H1 (cell line): ENCODE measurements around the gene RHOB. TPM values are rescaled to one million over a fixed set of nuclear protein-coding genes. Genes with fewer than 3 reads are reported as not detected.

Experiments used
- CHD2 ChIP-seq: IDR thresholded peaks from 2 replicates; pipeline ENCODE4 v1.6.1; 2012; ENCODE audit warnings: low read length, improper control_type of control experiment
- CREB1 ChIP-seq: IDR thresholded peaks from 2 replicates; pipeline ENCODE4 v1.6.1; 2012; ENCODE audit warnings: inconsistent platforms
- EGR1 ChIP-seq: IDR thresholded peaks from 2 replicates; pipeline ENCODE4 v1.6.1; 2011; ENCODE audit warnings: low read depth, low read length, borderline replicate concordance
- FOSL1 ChIP-seq: IDR thresholded peaks from 2 replicates; pipeline ENCODE4 v1.6.1; 2011; ENCODE audit warnings: mild to moderate bottlenecking, low read depth, low read length, moderate library complexity; ENCODE audit not compliant: insufficient read depth
- SP2 ChIP-seq: IDR thresholded peaks from 2 replicates; pipeline ENCODE4 v1.6.1; 2012; ENCODE audit warnings: mild to moderate bottlenecking, low read length, inconsistent platforms
- TAF7 ChIP-seq: optimal IDR thresholded peaks from 2 replicates; pipeline ENCODE3; 2011; ENCODE audit warnings: low read depth, mild to moderate bottlenecking, inconsistent platforms, low read length, moderate library complexity, borderline replicate concordance
- polyA plus RNA-seq, 7 experiments: library from polyadenylated mRNA; depleted of rRNA in 3 of 7; stranded (reverse) in 5 of 7; unstranded in 2 of 7; fragments of >200 nt in 5 of 7; fragments of 200-250 nt in 2 of 7; gene quantifications; 1 replicate in 5 of 7; 2 replicates in 1 of 7; 4 replicates in 1 of 7; pipeline versions ENCODE4 v1.2.1 to v1.2.3, GENCODE V29; 2011 to 2013; ENCODE audit warnings: missing spikeins in 2 of 7, mixed read lengths in 2 of 7
- total RNA-seq: library from RNA; stranded (reverse); fragmentation: NEBNext Ultra II Directional; extraction: Animal tissue kit (Norgen Biotek cat#: 25700); gene quantifications from 2 replicates; pipeline ENCODE4 v1.2.1, GENCODE V29; 2021
- TF ChIP-seq, protein P1 (sequence below): fragments of 300-600 bp; sonication (generic); IDR thresholded peaks from 2 replicates; pipeline ENCODE4 v1.7.1; 2012; ENCODE audit warnings: low read length, moderate library complexity, mild to moderate bottlenecking, inconsistent platforms; ENCODE audit not compliant: insufficient replicate concordance

Gene RHOB
- total and polyA plus RNA-seq, 2 of the 8 experiments (the other 6 are each of a cell fraction or from before 2014, with no cell fraction given), result 9.3 to 9.5 TPM

- TF ChIP-seq, protein P1, sequence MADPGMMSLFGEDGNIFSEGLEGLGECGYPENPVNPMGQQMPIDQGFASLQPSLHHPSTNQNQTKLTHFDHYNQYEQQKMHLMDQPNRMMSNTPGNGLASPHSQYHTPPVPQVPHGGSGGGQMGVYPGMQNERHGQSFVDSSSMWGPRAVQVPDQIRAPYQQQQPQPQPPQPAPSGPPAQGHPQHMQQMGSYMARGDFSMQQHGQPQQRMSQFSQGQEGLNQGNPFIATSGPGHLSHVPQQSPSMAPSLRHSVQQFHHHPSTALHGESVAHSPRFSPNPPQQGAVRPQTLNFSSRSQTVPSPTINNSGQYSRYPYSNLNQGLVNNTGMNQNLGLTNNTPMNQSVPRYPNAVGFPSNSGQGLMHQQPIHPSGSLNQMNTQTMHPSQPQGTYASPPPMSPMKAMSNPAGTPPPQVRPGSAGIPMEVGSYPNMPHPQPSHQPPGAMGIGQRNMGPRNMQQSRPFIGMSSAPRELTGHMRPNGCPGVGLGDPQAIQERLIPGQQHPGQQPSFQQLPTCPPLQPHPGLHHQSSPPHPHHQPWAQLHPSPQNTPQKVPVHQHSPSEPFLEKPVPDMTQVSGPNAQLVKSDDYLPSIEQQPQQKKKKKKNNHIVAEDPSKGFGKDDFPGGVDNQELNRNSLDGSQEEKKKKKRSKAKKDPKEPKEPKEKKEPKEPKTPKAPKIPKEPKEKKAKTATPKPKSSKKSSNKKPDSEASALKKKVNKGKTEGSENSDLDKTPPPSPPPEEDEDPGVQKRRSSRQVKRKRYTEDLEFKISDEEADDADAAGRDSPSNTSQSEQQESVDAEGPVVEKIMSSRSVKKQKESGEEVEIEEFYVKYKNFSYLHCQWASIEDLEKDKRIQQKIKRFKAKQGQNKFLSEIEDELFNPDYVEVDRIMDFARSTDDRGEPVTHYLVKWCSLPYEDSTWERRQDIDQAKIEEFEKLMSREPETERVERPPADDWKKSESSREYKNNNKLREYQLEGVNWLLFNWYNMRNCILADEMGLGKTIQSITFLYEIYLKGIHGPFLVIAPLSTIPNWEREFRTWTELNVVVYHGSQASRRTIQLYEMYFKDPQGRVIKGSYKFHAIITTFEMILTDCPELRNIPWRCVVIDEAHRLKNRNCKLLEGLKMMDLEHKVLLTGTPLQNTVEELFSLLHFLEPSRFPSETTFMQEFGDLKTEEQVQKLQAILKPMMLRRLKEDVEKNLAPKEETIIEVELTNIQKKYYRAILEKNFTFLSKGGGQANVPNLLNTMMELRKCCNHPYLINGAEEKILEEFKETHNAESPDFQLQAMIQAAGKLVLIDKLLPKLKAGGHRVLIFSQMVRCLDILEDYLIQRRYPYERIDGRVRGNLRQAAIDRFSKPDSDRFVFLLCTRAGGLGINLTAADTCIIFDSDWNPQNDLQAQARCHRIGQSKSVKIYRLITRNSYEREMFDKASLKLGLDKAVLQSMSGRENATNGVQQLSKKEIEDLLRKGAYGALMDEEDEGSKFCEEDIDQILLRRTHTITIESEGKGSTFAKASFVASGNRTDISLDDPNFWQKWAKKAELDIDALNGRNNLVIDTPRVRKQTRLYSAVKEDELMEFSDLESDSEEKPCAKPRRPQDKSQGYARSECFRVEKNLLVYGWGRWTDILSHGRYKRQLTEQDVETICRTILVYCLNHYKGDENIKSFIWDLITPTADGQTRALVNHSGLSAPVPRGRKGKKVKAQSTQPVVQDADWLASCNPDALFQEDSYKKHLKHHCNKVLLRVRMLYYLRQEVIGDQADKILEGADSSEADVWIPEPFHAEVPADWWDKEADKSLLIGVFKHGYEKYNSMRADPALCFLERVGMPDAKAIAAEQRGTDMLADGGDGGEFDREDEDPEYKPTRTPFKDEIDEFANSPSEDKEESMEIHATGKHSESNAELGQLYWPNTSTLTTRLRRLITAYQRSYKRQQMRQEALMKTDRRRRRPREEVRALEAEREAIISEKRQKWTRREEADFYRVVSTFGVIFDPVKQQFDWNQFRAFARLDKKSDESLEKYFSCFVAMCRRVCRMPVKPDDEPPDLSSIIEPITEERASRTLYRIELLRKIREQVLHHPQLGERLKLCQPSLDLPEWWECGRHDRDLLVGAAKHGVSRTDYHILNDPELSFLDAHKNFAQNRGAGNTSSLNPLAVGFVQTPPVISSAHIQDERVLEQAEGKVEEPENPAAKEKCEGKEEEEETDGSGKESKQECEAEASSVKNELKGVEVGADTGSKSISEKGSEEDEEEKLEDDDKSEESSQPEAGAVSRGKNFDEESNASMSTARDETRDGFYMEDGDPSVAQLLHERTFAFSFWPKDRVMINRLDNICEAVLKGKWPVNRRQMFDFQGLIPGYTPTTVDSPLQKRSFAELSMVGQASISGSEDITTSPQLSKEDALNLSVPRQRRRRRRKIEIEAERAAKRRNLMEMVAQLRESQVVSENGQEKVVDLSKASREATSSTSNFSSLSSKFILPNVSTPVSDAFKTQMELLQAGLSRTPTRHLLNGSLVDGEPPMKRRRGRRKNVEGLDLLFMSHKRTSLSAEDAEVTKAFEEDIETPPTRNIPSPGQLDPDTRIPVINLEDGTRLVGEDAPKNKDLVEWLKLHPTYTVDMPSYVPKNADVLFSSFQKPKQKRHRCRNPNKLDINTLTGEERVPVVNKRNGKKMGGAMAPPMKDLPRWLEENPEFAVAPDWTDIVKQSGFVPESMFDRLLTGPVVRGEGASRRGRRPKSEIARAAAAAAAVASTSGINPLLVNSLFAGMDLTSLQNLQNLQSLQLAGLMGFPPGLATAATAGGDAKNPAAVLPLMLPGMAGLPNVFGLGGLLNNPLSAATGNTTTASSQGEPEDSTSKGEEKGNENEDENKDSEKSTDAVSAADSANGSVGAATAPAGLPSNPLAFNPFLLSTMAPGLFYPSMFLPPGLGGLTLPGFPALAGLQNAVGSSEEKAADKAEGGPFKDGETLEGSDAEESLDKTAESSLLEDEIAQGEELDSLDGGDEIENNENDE, result no peak
- TF ChIP-seq CHD2 (no peak), FOSL1 (no peak), EGR1 (no peak), SP2 (no peak), TAF7 (no peak), CREB1 (no peak)
These were observed 16.8 kb upstream of the RHOB start (continued) for GRCh38 chr2:20430035-20430434.
